ENCODE measurements around the gene CACNG4. TPM values are rescaled to one million over a fixed set of nuclear protein-coding genes. Genes with fewer than 3 reads are reported as not detected.

CACNG4 gene
- total RNA-seq, 1 experiment from 2014 or later, result 40.3 TPM

- no peak for TF ChIP-seq CTCF (IDR thresholded peaks at IDR 0.05)
- TF ChIP-seq POLR2AphosphoS5 (IDR thresholded peaks at IDR 0.05; ENCODE audit: low read depth, low read length), result no peak
- TF ChIP-seq SIN3A (IDR thresholded peaks at IDR 0.05; ENCODE audit: borderline replicate concordance, insufficient read depth, low read depth, low read length), result no peak
- BruUV-seq (replicated peaks), result no TSS peak
- CTCF ChIA-PET, result interaction anchor here (1.2 kb wide), 1 partner anchor 60 kb away, joined by 6 read pairs; no protein-coding TSS in a partner anchor
Observed at GRCh38 chr17:66915792-66916191, 48.7 kb upstream of the CACNG4 start.

GRCh38 chr17:66916946-66917345, 47.6 kb upstream of the CACNG4 start:
- Histone ChIP-seq H3K9me3 (ENCODE audit: control insufficient read depth, insufficient read depth, low read depth, low read length) (no peaks in the 10 kb centered on the region), H3K27ac (ENCODE audit: low read length) (no peak overlapping the region), H3K4me3 (ENCODE audit: low read depth in 2 of 2, low read length in 2 of 2) (no peak overlapping the region), H3K4me1 (ENCODE audit: control insufficient read depth, insufficient read depth, low read length) (no peaks in the 10 kb centered on the region), H3K36me3 (ENCODE audit: control insufficient read depth, insufficient read depth, low read length) (no peaks in the 10 kb centered on the region), H3K27me3 (ENCODE audit: control insufficient read depth, insufficient read depth, low read length) (no peaks in the 10 kb centered on the region)
- intact Hi-C loops (cut with micrococcal nuclease; ENCODE audit: unreplicated experiment), result no loop called here
- no TSS peak for BruUV-seq (replicated peaks)
- DNase-seq (ENCODE audit: low read depth, low spot score) (no peak), ATAC-seq (no peak)
- TF ChIP-seq POLR2AphosphoS5 (IDR thresholded peaks at IDR 0.05; ENCODE audit: low read depth, low read length) (no peak), REST (IDR thresholded peaks at IDR 0.05; ENCODE audit: insufficient read depth in 1 of 2, low read depth in 2 of 2, low read length in 1 of 2) (no peak), TCF7L2 (IDR thresholded peaks at IDR 0.05; ENCODE audit: low read depth, low read length) (no peak), SIN3A (IDR thresholded peaks at IDR 0.05; ENCODE audit: borderline replicate concordance, insufficient read depth, low read depth, low read length) (no peak), CTCF (IDR thresholded peaks at IDR 0.05) (no peak)
- ChIA-PET POLR2A (no interaction called here), CTCF (no interaction called here)
- in situ Hi-C loops (cut with HindIII; ENCODE audit: low pct_unique_long_range_greater_than_20kb, low sequenced_read_pairs), result no loop called here

More at GRCh38 chr17:66915792-66916191, 48.7 kb upstream of the CACNG4 start:
- H3K4me3 ChIP-seq (ENCODE audit: low read depth in 2 of 2, low read length in 2 of 2), result no peak overlapping the region
- DNase-seq (ENCODE audit: low read depth, low spot score), result no peak
- no peaks in the 10 kb centered on the region for H3K27me3 ChIP-seq (ENCODE audit: control insufficient read depth, insufficient read depth, low read length)
- H3K4me1 ChIP-seq (ENCODE audit: control insufficient read depth, insufficient read depth, low read length), result no peaks in the 10 kb centered on the region
- no peaks in the 10 kb centered on the region for H3K9me3 ChIP-seq (ENCODE audit: control insufficient read depth, insufficient read depth, low read depth, low read length)
- ATAC-seq, result no peak
- intact Hi-C loops (cut with micrococcal nuclease; ENCODE audit: unreplicated experiment) (no loop called here), in situ Hi-C loops (cut with HindIII; ENCODE audit: low pct_unique_long_range_greater_than_20kb, low sequenced_read_pairs) (no loop called here)
- POLR2A ChIA-PET, result no interaction called here
- H3K36me3 ChIP-seq (ENCODE audit: control insufficient read depth, insufficient read depth, low read length), result no peaks in the 10 kb centered on the region
- H3K27ac ChIP-seq (ENCODE audit: low read length), result no peak overlapping the region

Measured in Panc1 (cell line).